ENCODE results near the gene CCDC74B.
"Not testable (repeated sequence)": the region's sequence is repeated elsewhere in the genome, so short reads cannot be mapped to it uniquely, and the experiment has no call there.

CCDC74B gene

DNA sequence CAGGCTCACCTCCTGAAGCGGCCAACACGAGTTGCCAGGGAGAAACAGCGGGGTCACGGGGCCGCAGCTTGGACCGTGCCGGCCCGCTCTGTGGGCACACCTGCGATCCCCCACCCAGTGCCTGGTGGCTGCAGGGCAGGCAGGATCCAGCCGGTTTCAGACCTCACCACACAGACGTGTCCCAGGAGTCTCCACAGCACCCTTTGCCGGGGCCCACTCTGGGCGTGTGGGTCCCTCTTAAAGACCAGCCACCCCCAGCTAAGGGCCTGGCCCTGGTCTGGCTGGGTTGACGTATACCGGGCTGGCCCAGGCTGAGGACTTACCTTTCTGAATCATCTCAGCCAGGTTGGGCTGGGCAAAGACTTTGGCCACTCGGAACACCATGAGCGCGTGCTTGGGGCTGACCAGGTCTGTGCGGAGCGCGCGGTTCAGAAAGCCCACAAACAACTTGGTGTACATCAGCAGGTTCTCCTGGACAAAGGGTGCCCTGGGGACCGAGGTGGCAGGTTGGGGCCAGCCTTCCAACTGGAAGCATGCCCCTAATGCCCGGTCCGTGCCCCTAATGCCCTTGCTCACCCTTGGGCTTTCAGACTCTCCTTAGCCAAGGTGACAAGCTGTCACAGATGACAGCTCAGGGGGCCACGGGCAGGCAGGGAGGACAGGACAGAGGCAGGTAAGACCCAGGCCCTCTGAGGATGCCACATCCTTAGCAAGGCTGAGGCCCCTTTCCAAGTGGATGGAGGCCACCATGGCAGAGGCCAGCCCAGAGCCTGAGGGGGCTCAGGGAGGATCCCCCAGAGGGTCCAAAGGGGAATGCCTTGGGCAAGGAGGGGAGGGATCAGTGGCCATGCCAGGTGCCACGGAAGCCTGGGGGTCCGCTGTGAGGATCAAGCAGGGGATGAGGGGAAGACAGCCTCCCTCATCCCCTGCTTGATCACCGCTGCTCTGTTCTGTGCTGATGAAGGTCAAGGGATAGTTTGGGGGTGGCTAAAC, 10.2 kb upstream of the CCDC74B start:
- H3K36me3 ChIP-seq (ENCODE audit: control insufficient read depth in 1 of 2, insufficient read depth in 2 of 2, low read length in 2 of 2): peaks cover 0 to 53% of the 10 kb centered on the region in 2 donors
- H3K4me3 ChIP-seq (ENCODE audit: low read depth in 1 of 2, low read length in 2 of 2): no peak overlapping the region
- no peaks in the 10 kb centered on the region for H3K27me3 ChIP-seq (ENCODE audit: low read depth, low read length)
- no peaks in the 10 kb centered on the region for H3K9me3 ChIP-seq (ENCODE audit: control insufficient read depth in 1 of 2, low read length in 2 of 2)
- no peak overlapping the region for H3K27ac ChIP-seq (ENCODE audit: low read length)
- H3K4me1 ChIP-seq (ENCODE audit: control insufficient read depth in 1 of 2, insufficient read depth in 2 of 2, low read length in 2 of 2): no peaks in the 10 kb centered on the region

GRCh38 chr2:130154423-130154770, 9.5 kb upstream of the CCDC74B start:
- not testable (repeated sequence) for H3K4me1 ChIP-seq (ENCODE audit: control insufficient read depth in 1 of 2, insufficient read depth in 2 of 2, low read length in 2 of 2); H3K27me3 ChIP-seq (ENCODE audit: low read depth, low read length); H3K9me3 ChIP-seq (ENCODE audit: control insufficient read depth in 1 of 2, low read length in 2 of 2); H3K27ac ChIP-seq (ENCODE audit: low read length); H3K4me3 ChIP-seq (ENCODE audit: low read depth in 1 of 2, low read length in 2 of 2)
- H3K36me3 ChIP-seq (ENCODE audit: control insufficient read depth in 1 of 2, insufficient read depth in 2 of 2, low read length in 2 of 2): peaks cover 0 to 46% of the 10 kb centered on the region in 2 donors

GRCh38 chr2:130153721-130154422, 9.0 kb upstream of the CCDC74B start:
- peaks cover 0 to 43% of the 10 kb centered on the region in 2 donors for H3K36me3 ChIP-seq (ENCODE audit: control insufficient read depth in 1 of 2, insufficient read depth in 2 of 2, low read length in 2 of 2)
- not testable (repeated sequence) for H3K27me3 ChIP-seq (ENCODE audit: low read depth, low read length); H3K27ac ChIP-seq (ENCODE audit: low read length); H3K4me3 ChIP-seq (ENCODE audit: low read depth in 1 of 2, low read length in 2 of 2); H3K9me3 ChIP-seq (ENCODE audit: control insufficient read depth in 1 of 2, low read length in 2 of 2); H3K4me1 ChIP-seq (ENCODE audit: control insufficient read depth in 1 of 2, insufficient read depth in 2 of 2, low read length in 2 of 2)

DNA sequence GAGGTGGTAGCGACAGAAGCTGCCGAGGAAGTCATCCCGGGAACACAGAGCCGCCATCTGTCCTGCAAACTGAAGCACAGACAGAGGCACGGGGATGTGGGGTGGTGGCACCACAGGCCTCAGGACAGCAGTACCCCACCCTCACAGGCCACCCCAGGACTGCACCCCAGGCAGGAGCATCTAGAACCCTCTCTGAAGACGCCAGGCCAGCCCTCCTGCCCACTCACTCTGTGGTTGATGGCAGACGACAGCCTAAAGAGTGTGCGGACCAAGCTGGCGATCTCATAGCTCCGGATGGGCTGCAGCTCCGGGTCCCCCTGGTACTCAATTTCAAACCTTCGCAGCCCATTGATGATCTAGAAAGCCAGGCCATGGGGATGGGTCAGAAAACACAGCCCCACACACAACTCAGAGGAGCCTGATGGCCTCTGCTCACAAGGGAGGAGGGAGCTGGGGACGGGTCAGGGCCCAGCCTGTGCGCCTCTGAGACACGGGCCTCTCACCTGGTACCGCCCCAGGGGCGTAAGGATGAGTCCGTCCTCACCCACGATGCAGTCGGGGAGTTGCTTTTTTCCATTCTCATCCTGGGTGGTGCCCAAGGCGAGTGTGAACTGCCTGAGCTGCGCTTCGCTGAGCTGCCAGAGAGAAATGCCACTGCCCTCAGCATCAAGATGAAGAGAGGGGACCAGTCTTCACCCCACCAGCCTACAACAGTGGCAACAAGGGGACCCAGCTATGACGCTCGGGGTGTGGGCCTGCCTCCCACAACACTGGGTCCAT, 8.1 kb upstream of the CCDC74B start:
- H3K36me3 ChIP-seq (ENCODE audit: control insufficient read depth in 1 of 2, insufficient read depth in 2 of 2, low read length in 2 of 2): peaks cover 0 to 37% of the 10 kb centered on the region in 2 donors
- no peak overlapping the region for H3K4me3 ChIP-seq (ENCODE audit: low read depth in 1 of 2, low read length in 2 of 2)
- H3K27me3 ChIP-seq (ENCODE audit: low read depth, low read length): no peaks in the 10 kb centered on the region
- H3K9me3 ChIP-seq (ENCODE audit: control insufficient read depth in 1 of 2, low read length in 2 of 2): no peaks in the 10 kb centered on the region
- H3K4me1 ChIP-seq (ENCODE audit: control insufficient read depth in 1 of 2, insufficient read depth in 2 of 2, low read length in 2 of 2): no peaks in the 10 kb centered on the region
- H3K27ac ChIP-seq (ENCODE audit: low read length): no peak overlapping the region

DNA sequence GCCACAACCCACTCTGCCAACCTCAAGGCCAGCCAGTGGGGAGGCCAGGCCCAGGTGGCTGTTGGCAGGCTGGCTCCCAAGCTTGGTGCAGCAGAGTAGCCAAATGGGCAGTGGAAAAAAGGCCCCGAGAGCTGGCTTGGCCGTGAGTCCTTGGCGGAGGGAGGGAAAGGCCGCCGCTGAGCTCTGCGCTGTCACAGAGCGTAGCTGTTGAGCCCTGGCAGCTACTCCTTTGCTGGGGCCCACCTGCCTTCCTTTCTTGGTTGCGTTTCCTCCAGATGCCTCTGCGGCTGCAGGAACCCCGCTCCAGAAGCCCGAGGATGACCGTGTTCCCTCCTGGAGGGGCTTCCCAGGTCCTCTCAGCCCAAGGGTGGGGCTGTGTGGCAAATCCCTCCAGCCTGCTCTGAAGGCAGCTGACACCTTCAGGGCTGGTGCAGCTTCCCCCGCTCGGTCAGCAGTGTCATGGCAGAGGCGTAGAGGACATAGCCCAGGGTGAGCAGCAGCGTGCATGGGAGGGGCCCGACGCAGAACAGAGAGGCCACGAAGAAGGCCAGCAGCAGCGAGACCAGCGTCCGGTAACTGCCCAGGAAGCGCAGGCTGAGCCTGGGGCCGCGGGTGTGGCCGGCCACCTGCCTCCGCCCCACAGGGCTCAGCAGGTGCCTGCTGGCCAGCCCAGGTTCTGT, 7.4 kb upstream of the CCDC74B start:
- H3K4me3 ChIP-seq (ENCODE audit: low read depth in 1 of 2, low read length in 2 of 2); H3K9me3 ChIP-seq (ENCODE audit: control insufficient read depth in 1 of 2, low read length in 2 of 2); H3K27me3 ChIP-seq (ENCODE audit: low read depth, low read length); H3K4me1 ChIP-seq (ENCODE audit: control insufficient read depth in 1 of 2, insufficient read depth in 2 of 2, low read length in 2 of 2); H3K27ac ChIP-seq (ENCODE audit: low read length): not testable (repeated sequence)
- H3K36me3 ChIP-seq (ENCODE audit: control insufficient read depth in 1 of 2, insufficient read depth in 2 of 2, low read length in 2 of 2): peaks cover 0 to 37% of the 10 kb centered on the region in 2 donors

- not testable (repeated sequence) for H3K27me3 ChIP-seq (ENCODE audit: low read depth, low read length); H3K4me1 ChIP-seq (ENCODE audit: control insufficient read depth in 1 of 2, insufficient read depth in 2 of 2, low read length in 2 of 2); H3K9me3 ChIP-seq (ENCODE audit: control insufficient read depth in 1 of 2, low read length in 2 of 2); H3K4me3 ChIP-seq (ENCODE audit: low read depth in 1 of 2, low read length in 2 of 2); H3K27ac ChIP-seq (ENCODE audit: low read length)
- peaks cover 0 to 37% of the 10 kb centered on the region in 2 donors for H3K36me3 ChIP-seq (ENCODE audit: control insufficient read depth in 1 of 2, insufficient read depth in 2 of 2, low read length in 2 of 2)
These were observed 6.2 kb upstream of the CCDC74B start for GRCh38 chr2:130151145-130151512.

DNA sequence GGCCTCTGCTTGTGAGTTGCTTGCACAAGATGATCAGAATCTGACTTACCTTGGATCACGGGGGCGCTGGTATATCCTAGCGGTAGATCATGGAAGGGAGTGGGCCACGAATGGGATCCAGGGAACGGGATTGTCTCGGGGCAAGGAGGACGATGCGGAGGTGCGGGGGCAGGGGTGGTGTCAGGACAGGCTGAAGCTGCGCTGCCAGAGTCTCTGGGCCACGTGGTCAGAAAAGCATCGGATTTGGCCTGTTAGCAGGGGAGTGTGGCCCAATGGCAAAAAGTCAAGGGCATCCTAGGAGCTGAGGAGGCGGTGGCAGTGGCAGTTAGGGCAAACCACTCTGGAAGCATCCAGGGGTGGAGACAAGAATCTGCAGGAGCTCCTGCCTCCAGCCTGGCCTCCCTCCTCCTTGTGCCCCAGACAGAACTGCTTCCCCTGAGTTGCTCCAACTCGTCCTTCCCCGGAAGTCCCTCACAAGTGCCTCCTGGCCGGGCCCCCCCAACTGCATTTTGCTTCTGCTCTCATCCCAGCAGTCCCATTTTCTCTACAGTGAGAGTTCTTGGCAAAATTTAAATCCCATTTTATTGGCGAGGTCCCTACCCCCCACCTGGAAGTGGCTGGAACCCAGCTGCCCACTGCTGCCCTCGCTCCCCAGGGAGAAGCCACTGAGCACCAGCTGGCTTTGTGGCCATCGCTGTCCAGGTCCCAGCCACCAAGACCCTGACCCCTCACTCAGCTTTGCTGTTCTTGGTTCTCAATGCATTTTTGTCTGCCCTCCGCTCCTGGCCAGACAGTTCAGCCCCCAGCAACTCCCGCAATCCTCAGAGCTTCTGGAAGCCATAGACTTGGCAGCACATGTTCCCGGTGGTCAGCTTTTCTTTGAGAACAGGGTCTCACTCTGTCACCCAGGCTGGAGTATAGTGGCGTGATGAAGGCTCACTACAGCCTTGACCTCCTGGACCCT, 5.6 kb upstream of the CCDC74B start:
- Histone ChIP-seq H3K36me3 (ENCODE audit: control insufficient read depth in 1 of 2, insufficient read depth in 2 of 2, low read length in 2 of 2) (peaks cover 0 to 33% of the 10 kb centered on the region in 2 donors), H3K4me3 (ENCODE audit: low read depth in 1 of 2, low read length in 2 of 2) (no peak overlapping the region), H3K4me1 (ENCODE audit: control insufficient read depth in 1 of 2, insufficient read depth in 2 of 2, low read length in 2 of 2) (no peaks in the 10 kb centered on the region), H3K9me3 (ENCODE audit: control insufficient read depth in 1 of 2, low read length in 2 of 2) (no peaks in the 10 kb centered on the region), H3K27me3 (ENCODE audit: low read depth, low read length) (no peaks in the 10 kb centered on the region), H3K27ac (ENCODE audit: low read length) (no peak overlapping the region)

DNA sequence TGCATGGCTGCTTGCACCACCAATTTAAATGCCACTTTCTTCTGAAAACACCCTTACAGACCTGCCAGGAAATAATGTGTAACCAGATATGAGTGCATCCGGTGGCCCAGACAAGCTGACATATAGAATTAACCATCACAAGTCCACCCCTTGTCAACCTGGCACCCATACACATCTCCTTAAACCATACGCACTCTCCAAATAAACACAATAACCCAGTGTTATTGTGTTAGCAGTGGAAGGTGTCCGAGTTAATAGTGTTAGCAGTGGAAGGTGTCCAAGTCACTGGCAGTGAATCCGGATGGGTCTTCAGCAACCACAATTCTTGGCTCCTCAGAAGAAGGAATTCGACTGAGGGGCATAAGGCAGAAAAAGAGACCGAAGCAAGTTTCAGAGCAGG, 3.6 kb upstream of the CCDC74B start:
- H3K27me3 ChIP-seq (ENCODE audit: low read depth, low read length); H3K9me3 ChIP-seq (ENCODE audit: control insufficient read depth in 1 of 2, low read length in 2 of 2); H3K4me3 ChIP-seq (ENCODE audit: low read depth in 1 of 2, low read length in 2 of 2); H3K27ac ChIP-seq (ENCODE audit: low read length); H3K4me1 ChIP-seq (ENCODE audit: control insufficient read depth in 1 of 2, insufficient read depth in 2 of 2, low read length in 2 of 2): not testable (repeated sequence)
- peaks cover 0 to 16% of the 10 kb centered on the region in 2 donors for H3K36me3 ChIP-seq (ENCODE audit: control insufficient read depth in 1 of 2, insufficient read depth in 2 of 2, low read length in 2 of 2)

- not testable (repeated sequence) for H3K36me3 ChIP-seq (ENCODE audit: control insufficient read depth in 1 of 2, insufficient read depth in 2 of 2, low read length in 2 of 2); H3K4me1 ChIP-seq (ENCODE audit: control insufficient read depth in 1 of 2, insufficient read depth in 2 of 2, low read length in 2 of 2); H3K27ac ChIP-seq (ENCODE audit: low read length); H3K4me3 ChIP-seq (ENCODE audit: low read depth in 1 of 2, low read length in 2 of 2); H3K9me3 ChIP-seq (ENCODE audit: control insufficient read depth in 1 of 2, low read length in 2 of 2); H3K27me3 ChIP-seq (ENCODE audit: low read depth, low read length)
These were observed 1.5 kb downstream of the CCDC74B start for GRCh38 chr2:130143266-130144039.
